NCI-H1417 (cell line): ENCODE data around the gene FOXO6.
A peak's percentile ranks its signal among the peaks of the same experiment; 100 is the strongest.

ENCODE experiments used
- DNase-seq, 3 experiments: peaks; one replicate each; lab custom pipeline; 2025; lab: John Stamatoyannopoulos, UW

FOXO6 gene

GRCh38 chr1:41351262-41352151 is 9.7 kb upstream of the FOXO6 start:
- DNase-seq: no peak

GRCh38 chr1:41353744-41354143 is 7.5 kb upstream of the FOXO6 start:
- DNase-seq: no peak

- DNase-seq: no peak
Measured at GRCh38 chr1:41354956-41355355, 6.3 kb upstream of the FOXO6 start.

- DNase-seq: no peak
Measured at GRCh38 chr1:41355356-41355755, 5.9 kb upstream of the FOXO6 start.

GRCh38 chr1:41355761-41356160 is 5.5 kb upstream of the FOXO6 start:
- DNase-seq: no peak

- no peak for DNase-seq
Measured at GRCh38 chr1:41356752-41357151, 4.5 kb upstream of the FOXO6 start.

GRCh38 chr1:41357451-41358101 is 3.7 kb upstream of the FOXO6 start:
- peak; percentile 16 to 43 (median 34) for DNase-seq

GRCh38 chr1:41358131-41359021 is 2.9 kb upstream of the FOXO6 start:
- DNase-seq: peak in 2 of 3 experiments; percentile 22 to 42

- no peak for DNase-seq
Measured at GRCh38 chr1:41359211-41360073, 1.8 kb upstream of the FOXO6 start.

GRCh38 chr1:41360074-41360785 is 1.0 kb upstream of the FOXO6 start:
- peak in 2 of 3 experiments; percentile 47 to 53 for DNase-seq

GRCh38 chr1:41361495-41362356 is 492 bp downstream of the FOXO6 start:
- DNase-seq: peak; percentile 35 to 83 (median 73)

GRCh38 chr1:41362357-41362721 is 1.1 kb downstream of the FOXO6 start:
- peak in 1 of 3 experiments; percentile 62 for DNase-seq

- peak in 1 of 3 experiments; percentile 42 for DNase-seq
Measured at GRCh38 chr1:41362749-41363590, 1.7 kb downstream of the FOXO6 start.

- DNase-seq: no peak
Measured at GRCh38 chr1:41363591-41364320, 2.5 kb downstream of the FOXO6 start.

GRCh38 chr1:41364442-41365319 is 3.4 kb downstream of the FOXO6 start:
- no peak for DNase-seq

- no peak for DNase-seq
Measured at GRCh38 chr1:41365320-41365633, 4.0 kb downstream of the FOXO6 start.

GRCh38 chr1:41365772-41366454 is 4.7 kb downstream of the FOXO6 start:
- peak; percentile 47 to 86 (median 86) for DNase-seq
